ENCODE results near the gene TSHR. TPM values are rescaled to one million over a fixed set of nuclear protein-coding genes. Genes with fewer than 3 reads are reported as not detected.

The TSHR gene
- total RNA-seq, 2 donors from 2014 or later: 0.58 TPM; not detected in 1

DNA sequence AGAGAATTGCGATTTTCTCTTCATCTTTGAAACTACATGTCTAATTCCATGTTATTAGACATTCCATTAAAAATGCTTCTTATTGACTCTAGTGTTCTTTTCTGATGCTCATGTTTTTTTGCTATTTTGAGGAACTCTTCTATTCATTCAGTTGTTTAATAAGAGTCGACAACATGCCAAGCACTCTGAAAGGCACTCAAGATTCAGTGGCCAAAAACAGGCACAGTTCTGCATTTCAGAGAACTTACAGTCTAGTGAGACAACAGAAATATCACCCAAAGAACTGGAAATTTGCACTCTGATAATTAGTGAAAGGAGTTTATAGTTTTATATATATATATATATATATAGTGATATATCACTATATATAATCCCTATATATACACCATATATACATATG, 111.7 kb downstream of the TSHR start:
- Histone ChIP-seq H3K4me1 (ENCODE audit: control insufficient read depth, insufficient read depth, low read length) (no peaks in the 10 kb centered on the region), H3K9ac (ENCODE audit: extremely low read depth, low read length, poor library complexity, severe bottlenecking) (no peak overlapping the region), H3K9me3 (ENCODE audit: control insufficient read depth, low read length) (no peaks in the 10 kb centered on the region), H3K27me3 (ENCODE audit: control insufficient read depth, insufficient read depth, low read length, poor library complexity, severe bottlenecking) (no peaks in the 10 kb centered on the region), H3K27ac (ENCODE audit: low read depth, low read length) (no peak overlapping the region), H3K4me3 (ENCODE audit: low read length) (no peak overlapping the region), H3K36me3 (ENCODE audit: control insufficient read depth, insufficient read depth, low read length) (no peaks in the 10 kb centered on the region)
- no peak overlapping the region for H3K27ac Mint-ChIP-seq
- H3K27me3 Mint-ChIP-seq (ENCODE audit: insufficient read depth): no peaks in the 10 kb centered on the region
- 90 to 100% methylated on average over 1 to 2 of the region's 2 CpGs for WGBS, 2 experiments (ENCODE audit: insufficient coverage in 1 of 2, insufficient read length in 1 of 2)
- TF ChIP-seq, protein P1, sequence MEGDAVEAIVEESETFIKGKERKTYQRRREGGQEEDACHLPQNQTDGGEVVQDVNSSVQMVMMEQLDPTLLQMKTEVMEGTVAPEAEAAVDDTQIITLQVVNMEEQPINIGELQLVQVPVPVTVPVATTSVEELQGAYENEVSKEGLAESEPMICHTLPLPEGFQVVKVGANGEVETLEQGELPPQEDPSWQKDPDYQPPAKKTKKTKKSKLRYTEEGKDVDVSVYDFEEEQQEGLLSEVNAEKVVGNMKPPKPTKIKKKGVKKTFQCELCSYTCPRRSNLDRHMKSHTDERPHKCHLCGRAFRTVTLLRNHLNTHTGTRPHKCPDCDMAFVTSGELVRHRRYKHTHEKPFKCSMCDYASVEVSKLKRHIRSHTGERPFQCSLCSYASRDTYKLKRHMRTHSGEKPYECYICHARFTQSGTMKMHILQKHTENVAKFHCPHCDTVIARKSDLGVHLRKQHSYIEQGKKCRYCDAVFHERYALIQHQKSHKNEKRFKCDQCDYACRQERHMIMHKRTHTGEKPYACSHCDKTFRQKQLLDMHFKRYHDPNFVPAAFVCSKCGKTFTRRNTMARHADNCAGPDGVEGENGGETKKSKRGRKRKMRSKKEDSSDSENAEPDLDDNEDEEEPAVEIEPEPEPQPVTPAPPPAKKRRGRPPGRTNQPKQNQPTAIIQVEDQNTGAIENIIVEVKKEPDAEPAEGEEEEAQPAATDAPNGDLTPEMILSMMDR (conservative IDR thresholded peaks at IDR 0.05): no peak
- DNase-seq: no peak
- no peaks in the 10 kb centered on the region for H3K4me1 Mint-ChIP-seq
- H3K4me3 Mint-ChIP-seq: no peak overlapping the region
- no peaks in the 10 kb centered on the region for H3K36me3 Mint-ChIP-seq (ENCODE audit: low read depth)
- peaks cover 17% of the 10 kb centered on the region for H3K9me3 Mint-ChIP-seq

DNA sequence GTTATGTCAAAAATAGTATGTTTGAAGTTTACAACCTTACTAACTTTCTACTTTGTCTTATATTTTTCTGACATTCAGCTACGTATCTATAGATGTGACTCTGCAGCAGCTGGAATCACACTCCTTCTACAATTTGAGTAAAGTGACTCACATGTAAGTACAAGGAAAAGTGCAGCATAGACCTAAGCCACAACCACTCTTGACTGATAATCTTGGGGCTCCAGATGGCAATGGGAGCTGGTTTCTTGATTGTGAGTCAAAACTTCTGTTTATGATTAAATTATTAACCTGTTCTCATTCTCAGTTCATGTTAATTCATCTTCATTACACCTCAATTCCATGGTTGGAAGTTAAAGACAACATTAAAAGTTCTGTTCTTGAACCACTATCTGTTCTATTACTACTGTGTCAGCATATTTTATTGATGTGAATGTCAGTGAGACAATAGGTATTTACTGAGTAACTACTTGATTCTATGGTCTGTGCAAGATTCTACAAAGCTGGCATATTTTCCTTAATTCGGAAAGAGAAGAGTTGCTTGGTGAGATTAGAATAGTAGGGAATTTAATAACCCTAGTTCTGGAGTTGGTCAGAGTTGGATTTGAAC, 112.9 kb downstream of the TSHR start:
- Histone ChIP-seq H3K4me3 (ENCODE audit: low read length) (no peak overlapping the region), H3K27me3 (ENCODE audit: control insufficient read depth, insufficient read depth, low read length, poor library complexity, severe bottlenecking) (no peaks in the 10 kb centered on the region), H3K9me3 (ENCODE audit: control insufficient read depth, low read length) (no peaks in the 10 kb centered on the region), H3K9ac (ENCODE audit: extremely low read depth, low read length, poor library complexity, severe bottlenecking) (no peak overlapping the region), H3K36me3 (ENCODE audit: control insufficient read depth, insufficient read depth, low read length) (no peaks in the 10 kb centered on the region), H3K4me1 (ENCODE audit: control insufficient read depth, insufficient read depth, low read length) (no peaks in the 10 kb centered on the region), H3K27ac (ENCODE audit: low read depth, low read length) (no peak overlapping the region)
- Mint-ChIP-seq H3K27me3 (ENCODE audit: insufficient read depth) (no peaks in the 10 kb centered on the region), H3K36me3 (ENCODE audit: low read depth) (no peaks in the 10 kb centered on the region), H3K4me3 (no peak overlapping the region), H3K27ac (no peak overlapping the region), H3K4me1 (no peaks in the 10 kb centered on the region), H3K9me3 (peaks cover 17% of the 10 kb centered on the region)
- no peak for DNase-seq
- 74 to 80% methylated on average over 2 of the region's 2 CpGs for WGBS, 2 experiments (ENCODE audit: insufficient coverage in 1 of 2, insufficient read length in 1 of 2)
- TF ChIP-seq, protein P1 (conservative IDR thresholded peaks at IDR 0.05): no peak

DNA sequence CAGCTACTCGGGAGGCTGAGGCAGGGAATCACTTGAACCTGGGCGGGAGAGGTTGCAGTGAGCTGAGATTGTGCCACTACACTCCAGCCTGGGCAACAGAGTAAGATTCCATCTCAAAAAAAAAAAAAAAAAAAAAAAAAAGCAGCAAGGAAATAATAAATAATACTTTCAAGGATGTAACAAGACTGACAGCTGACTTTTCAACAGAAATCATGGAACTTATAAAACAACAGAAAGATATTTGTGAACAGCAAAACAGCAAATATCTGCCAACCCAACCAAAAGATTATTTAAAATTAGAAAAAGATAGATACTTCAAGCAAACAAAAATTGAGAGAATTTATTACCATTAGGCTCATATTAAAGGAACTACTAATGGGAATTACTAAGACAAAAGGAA, 115.1 kb downstream of the TSHR start:
- peaks cover 17% of the 10 kb centered on the region for H3K9me3 Mint-ChIP-seq
- no peaks in the 10 kb centered on the region for H3K36me3 Mint-ChIP-seq (ENCODE audit: low read depth)
- Histone ChIP-seq H3K9me3 (ENCODE audit: control insufficient read depth, low read length) (no peaks in the 10 kb centered on the region), H3K36me3 (ENCODE audit: control insufficient read depth, insufficient read depth, low read length) (no peaks in the 10 kb centered on the region), H3K4me3 (ENCODE audit: low read length) (no peak overlapping the region), H3K27me3 (ENCODE audit: control insufficient read depth, insufficient read depth, low read length, poor library complexity, severe bottlenecking) (no peaks in the 10 kb centered on the region), H3K27ac (ENCODE audit: low read depth, low read length) (no peak overlapping the region), H3K4me1 (ENCODE audit: control insufficient read depth, insufficient read depth, low read length) (no peaks in the 10 kb centered on the region), H3K9ac (ENCODE audit: extremely low read depth, low read length, poor library complexity, severe bottlenecking) (no peak overlapping the region)
- 82 to 93% methylated on average over 2 of the region's 2 CpGs for WGBS, 2 experiments (ENCODE audit: insufficient coverage in 1 of 2, insufficient read length in 1 of 2)
- TF ChIP-seq, protein P1 (conservative IDR thresholded peaks at IDR 0.05): no peak
- no peak overlapping the region for H3K4me3 Mint-ChIP-seq
- no peaks in the 10 kb centered on the region for H3K4me1 Mint-ChIP-seq
- H3K27me3 Mint-ChIP-seq (ENCODE audit: insufficient read depth): no peaks in the 10 kb centered on the region
- H3K27ac Mint-ChIP-seq: no peak overlapping the region
- DNase-seq: no peak

Measured in endodermal cell (in vitro differentiated cells).